HuH-7 (cell line): ENCODE measurements around the gene DMP1.

Experiments
- DNase-seq: peaks from one replicate; pipeline ENCODE4 v3.0.0; 2011; ENCODE audit warnings: low spot score

DMP1 gene, protein sequence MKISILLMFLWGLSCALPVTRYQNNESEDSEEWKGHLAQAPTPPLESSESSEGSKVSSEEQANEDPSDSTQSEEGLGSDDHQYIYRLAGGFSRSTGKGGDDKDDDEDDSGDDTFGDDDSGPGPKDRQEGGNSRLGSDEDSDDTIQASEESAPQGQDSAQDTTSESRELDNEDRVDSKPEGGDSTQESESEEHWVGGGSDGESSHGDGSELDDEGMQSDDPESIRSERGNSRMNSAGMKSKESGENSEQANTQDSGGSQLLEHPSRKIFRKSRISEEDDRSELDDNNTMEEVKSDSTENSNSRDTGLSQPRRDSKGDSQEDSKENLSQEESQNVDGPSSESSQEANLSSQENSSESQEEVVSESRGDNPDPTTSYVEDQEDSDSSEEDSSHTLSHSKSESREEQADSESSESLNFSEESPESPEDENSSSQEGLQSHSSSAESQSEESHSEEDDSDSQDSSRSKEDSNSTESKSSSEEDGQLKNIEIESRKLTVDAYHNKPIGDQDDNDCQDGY

DNA sequence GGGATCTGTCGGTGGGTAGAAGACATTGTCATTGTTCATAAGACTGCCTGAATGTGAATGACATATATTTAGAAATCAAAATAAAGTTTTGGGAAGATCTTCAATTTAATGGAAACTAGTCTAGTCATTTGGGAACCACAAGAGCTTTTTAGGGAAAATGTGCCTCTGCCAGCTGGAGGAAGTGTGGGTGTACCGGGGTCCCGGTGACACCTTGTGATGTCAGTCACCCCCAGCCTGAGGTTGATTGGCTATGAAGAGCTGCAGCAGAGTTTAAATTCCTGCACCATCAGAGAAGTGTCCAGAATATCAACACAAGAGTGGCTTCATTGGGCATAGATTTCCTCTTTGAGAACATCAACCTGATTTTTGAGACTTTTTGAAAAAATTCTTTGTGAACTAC, at the start of gene DMP1:
TSS of gene DMP1 (plus strand) at position 301 of the 400 bp plus-strand sequence. CDS start 6,213 bp downstream, outside the sequence.
- no peak for DNase-seq

DNA sequence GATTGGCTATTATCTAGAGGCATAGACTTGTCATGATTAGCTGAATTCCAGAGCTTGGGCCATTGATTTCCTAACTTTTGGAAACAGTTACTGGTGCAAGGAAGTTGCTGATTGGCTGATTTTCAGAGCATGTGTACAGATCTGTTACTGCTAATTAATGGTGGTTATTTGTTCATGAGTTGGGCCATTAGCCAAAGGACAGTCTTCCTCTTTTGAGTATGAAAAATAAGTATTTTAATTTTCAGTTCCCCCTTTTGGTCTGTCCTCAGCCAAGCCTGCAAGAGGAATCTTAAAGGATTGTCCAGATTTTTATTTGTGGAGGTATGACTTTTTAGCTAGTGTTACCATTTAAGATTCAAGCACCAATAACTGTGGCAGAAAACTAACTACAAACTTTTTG, 48.7 kb upstream of the DMP1 start:
- no peak for DNase-seq

DNA sequence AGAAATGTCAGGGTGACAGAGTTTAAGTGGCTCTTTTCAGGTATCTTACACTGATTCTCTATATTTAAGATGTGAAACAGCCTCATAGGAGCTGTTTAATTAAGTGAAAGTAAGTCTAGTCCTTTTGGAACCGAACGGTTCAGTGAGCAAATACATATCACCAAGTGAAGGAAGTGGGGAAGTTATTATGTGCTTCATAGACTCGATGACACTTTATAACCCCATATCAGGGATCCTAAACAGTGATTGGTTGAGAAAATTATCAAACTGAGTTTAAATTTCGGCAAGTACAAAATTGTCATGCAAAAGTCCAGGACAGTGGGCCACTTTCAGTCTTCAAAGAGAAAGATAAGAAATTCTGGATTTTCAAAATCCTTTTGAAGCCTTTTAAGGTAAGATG, 41.9 kb upstream of the DMP1 start, which contains the start of gene DSPP:
TSS of gene DSPP (plus strand) at position 301 of the 400 bp plus-strand sequence. CDS start 2,380 bp downstream, outside the sequence.
- no peak for DNase-seq

DNA sequence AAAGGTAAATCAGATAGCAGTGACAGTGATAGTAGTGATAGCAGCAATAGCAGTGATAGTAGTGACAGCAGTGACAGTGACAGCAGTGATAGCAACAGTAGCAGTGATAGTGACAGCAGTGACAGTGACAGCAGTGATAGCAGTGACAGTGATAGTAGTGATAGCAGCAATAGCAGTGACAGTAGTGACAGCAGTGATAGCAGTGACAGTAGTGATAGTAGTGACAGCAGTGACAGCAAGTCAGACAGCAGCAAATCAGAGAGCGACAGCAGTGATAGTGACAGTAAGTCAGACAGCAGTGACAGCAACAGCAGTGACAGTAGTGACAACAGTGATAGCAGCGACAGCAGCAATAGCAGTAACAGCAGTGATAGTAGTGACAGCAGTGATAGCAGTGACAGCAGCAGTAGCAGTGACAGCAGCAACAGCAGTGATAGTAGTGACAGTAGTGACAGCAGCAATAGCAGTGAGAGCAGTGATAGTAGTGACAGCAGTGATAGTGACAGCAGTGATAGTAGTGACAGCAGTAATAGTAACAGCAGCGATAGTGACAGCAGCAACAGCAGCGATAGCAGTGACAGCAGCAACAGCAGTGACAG, 35.7 kb upstream of the DMP1 start:
- DNase-seq, result no peak

DNA sequence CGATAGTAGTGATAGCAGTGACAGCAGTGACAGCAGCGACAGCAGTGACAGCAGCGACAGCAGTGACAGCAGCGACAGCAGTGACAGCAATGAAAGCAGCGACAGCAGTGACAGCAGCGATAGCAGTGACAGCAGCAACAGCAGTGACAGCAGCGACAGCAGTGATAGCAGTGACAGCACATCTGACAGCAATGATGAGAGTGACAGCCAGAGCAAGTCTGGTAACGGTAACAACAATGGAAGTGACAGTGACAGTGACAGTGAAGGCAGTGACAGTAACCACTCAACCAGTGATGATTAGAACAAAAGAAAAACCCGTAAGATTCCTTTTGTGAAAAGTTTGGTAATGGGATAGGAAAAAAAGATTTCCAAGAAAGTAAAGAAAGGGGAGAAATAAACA, 33.8 kb upstream of the DMP1 start:
- DNase-seq, result no peak

DNA sequence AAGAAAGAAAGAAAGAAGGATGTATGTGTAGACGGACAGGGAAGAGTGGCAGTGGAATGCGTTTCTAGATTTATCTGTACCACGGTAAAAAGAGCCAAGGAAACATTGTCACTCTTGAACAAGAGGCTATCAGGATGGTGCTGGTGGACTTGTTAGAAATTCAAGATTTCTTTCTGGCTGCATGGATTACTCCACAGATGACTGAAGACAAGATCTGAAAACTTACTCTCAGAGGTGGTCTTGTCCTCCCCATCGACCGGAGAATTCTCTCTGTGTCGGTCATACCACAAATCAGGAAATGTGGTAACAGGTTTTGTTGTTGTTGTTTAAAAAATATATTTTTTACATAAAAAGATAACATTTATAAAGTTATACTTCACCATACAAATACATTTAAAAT, 30.0 kb upstream of the DMP1 start:
- no peak for DNase-seq

DNA sequence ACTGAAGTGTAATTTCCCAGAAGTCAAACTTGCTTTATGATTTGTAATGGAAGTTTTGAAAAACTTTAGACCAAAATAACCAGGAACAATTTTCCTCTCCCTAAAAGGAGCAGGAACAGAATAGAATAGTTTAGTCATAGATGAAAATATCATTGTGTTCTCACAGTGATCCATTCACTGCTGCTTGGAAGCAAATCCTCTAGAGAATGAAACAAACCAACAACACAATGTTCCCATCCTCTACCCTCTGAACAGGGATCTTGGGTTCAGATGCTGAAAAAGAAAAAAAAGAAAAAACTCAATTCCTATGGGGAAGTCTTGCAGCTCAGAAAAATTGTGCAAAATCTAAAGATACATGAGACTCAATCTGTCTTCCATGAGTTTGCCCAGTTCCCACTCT, 29.6 kb upstream of the DMP1 start:
- DNase-seq, result no peak

DNA sequence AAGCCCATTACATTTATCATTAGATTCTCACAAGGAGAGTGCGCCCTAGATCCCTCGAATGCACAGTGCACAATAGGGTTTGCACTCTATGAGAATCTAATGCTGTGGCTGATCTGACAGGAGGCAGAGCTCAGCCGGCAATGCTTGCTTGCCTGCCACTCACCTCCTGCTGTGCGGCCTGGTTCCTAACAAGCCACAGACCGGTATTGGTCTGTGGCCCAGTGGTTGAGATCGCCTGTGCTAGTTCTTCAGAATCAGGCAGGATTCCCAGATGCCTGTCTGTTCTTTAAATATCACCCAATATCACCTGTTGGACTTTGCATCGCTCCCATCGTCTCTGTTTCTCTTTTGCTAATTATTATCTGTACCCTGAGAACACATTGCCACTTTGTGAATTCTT, 27.8 kb upstream of the DMP1 start:
- no peak for DNase-seq

DNA sequence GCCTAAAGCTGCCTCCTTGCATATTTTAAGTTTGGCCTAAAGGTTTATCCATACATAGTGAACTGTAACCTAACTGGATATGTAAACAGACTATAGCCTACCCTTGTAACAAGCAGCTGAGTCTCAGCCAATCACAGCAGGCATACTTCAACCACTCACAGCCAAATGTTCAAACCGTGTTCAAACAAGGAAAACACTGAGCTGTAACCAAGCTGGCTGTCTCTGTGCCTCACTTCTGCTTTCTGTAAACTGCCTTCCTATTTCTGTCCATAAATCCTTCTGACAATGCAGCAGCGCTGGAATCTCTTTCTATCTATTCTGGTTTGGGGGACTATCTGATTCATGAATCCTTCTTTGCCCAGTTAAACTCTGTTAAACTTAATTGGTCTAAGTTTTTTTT, 25.4 kb upstream of the DMP1 start:
- no peak for DNase-seq

DNA sequence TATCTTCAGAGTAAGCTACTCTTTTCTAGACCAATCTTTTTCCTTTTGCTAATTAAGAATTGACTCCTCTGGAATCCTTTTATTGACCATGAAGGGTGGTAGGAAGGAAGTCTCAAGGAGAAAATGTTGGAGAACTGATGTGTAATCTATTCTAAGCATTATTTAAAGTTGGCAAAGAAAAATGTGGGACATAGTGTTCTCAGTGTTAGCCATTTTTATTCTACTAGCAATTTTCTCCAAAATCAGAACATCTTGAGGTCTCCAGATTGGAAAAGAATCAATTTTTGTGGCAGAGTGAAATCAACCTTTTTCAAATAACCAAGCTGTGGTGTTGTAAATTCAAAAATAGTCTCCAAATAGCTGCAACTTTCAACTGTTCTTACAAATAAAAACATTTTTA, 18.4 kb upstream of the DMP1 start:
- no peak for DNase-seq

DNA sequence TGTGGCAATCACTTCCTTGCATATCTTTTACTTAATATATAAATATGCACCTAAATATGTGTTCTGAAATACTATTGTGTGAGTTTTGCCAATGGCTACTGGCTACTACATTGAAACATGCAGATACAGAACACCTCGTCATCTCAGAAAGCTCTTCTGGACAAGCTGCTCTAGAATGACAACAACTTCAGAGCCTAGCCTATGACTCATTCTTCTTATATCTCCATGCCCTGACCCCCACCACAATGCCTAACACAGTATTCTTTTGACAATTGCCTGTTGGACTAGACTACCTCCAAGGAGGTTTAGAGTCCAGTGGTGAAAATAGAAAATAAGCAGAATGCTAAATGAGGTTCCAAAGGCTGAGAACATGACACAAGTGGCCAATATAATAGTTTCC, 17.6 kb upstream of the DMP1 start:
- DNase-seq, result no peak

DNA sequence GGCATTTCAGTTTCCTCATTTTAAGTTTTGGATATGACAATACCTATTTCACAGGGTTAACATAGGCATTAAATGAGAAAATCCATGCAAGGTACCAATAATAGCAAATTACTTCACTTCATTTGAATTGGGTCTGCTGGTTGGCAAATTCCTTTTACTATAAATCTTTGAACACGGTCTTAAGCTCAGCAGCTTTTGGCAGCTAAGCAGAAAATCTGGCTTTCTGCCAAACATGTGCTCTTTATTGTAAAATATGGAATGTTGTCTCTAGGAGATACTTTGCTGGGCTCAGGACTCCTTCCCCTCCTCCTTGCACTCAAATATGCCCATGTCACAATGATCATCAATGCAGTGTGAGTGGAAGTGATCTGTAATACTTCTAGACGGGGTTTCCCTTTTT, 16.8 kb upstream of the DMP1 start:
- DNase-seq, result no peak

DNA sequence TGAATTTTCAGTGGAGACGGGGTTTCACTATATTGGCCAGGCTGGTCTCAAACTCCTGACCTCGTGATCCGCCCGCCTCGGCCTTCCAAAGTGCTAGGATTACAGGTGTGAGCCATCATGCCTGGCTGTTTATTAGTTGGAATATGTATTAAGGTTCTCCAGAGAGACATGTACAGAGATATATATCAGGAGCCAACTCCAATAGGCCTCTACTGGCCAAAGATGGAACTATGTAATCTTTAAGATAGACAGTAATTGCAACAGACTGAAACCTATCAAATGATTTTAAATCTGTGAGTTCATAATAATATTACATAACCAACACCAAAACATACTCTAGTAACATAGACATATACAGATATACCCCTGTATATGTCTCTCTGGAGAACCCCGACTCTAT, 5.8 kb upstream of the DMP1 start:
- DNase-seq, result no peak

DNA sequence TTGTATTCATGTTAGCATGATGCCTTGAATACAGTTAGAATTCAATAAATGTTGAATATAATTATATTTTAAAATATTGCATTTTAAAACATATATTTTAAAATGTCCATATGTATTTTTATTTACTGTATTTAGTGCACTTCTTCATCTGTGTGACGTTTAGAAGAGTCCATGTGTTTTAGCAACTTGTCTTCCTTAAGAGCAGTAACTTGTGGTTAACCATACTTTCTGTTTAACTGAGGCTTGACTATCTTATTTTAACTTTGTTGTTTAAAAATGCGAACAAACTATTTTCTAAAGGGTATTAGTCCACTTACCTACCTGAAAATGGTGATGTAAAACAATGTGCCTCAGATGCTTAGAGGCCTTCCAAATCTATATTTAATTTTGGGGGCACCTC, 858 bp downstream of the DMP1 start:
- no peak for DNase-seq

DNA sequence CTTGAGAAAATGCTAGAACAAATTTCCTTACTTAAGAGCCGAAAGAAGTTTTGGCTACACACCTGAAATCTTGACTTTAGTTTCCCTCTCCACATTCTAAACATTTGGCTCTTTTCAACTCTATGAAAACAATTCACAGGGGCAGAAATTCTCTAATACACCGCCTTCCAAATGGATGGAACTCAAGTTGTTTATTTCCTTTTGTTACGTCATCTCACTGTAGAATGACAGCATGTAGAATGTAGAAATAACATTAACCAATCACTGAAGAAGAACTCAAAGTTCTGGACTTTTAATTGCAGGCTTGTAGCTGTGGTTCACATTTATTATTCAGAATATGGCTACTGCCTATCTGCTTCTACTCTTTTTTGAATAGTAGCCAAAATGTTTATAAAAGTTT, 1.9 kb downstream of the DMP1 start:
- no peak for DNase-seq

DNA sequence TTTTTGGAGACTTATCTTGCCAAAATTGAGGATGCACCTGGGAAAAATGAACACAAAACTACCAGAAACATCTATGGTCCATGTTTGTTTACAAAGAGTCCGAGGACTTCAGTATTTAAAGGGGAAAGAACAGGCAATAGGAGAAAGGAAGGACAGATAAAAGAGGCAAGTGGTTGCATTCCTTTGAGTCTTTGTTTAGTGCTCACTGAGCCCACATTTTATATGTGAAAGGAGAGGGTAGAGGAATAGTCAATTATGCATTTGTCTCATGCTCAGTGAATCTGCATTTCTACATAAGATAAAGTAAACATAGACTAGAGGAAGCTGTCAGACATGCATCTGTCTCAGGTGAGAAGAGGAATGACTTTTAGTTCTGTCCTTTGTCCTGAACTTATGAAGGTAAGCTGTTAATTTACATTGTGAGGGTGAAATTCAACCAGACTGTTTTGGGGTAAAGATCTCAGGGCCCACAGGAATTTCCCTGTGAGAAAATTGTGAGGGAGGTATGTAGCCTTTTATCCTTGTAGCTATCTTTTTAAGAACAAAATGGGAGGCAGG, 4.5 kb downstream of the DMP1 start:
- no peak for DNase-seq

DNA sequence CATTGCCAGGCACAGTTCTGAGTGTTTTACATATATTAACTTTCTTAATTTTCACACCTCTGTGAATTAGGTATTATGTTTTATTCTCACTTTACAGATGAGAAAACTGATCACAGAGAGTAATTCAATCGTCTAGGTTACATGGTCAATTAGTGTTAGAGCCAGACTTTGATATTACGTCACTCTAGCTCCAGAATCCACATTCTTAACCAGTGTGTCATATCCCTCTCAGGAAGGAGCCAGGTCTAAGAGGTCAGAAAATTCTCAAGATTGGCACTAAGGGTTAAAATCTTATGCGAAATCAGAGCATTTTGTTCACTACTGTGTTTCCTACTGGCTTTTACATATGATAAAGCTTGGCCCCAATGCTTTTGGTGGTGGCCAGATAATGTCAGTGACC, 7.4 kb downstream of the DMP1 start:
- DNase-seq, result no peak

DNA sequence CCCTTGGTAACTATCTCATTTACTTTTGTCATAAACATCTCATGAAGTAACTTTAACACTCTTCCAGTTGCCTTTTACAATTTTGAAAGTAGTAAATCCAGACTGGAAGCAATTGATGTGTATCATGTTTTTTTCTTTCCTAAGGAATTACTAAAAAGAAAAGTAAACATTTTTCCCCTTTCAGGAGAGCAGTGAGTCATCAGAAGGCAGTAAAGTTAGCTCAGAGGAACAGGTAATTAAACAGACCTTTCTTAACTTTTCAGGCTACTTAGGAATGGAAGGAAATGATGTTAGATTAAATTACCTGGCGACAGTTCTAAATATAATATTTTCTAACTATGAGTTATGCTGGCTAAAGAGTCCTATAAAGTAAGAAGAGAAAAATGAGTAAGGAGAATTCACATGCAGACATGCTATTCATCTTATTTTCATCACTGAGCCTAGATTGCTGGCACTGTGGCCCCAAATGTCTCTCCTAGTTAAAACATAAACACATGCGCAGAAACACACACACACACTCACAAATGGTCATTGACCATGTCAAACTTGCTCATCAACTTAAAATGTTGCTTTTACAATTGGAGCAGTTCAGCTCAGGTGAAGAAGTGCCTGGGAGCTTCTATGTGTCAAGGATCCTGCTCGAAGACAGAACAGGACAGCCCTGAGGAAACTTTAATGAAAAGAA, 9.3 kb downstream of the DMP1 start:
- no peak for DNase-seq

DNA sequence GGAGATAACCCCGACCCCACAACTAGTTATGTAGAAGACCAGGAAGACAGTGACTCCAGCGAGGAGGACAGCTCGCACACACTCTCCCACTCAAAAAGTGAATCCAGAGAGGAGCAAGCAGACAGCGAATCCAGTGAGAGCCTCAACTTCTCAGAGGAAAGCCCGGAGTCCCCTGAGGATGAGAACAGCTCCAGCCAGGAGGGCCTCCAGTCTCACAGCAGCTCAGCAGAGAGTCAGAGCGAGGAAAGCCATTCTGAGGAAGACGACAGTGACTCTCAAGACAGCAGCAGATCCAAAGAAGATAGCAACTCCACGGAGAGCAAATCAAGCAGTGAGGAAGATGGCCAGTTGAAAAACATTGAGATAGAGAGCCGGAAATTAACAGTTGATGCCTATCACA, 12.8 kb downstream of the DMP1 start:
- no peak for DNase-seq

DNA sequence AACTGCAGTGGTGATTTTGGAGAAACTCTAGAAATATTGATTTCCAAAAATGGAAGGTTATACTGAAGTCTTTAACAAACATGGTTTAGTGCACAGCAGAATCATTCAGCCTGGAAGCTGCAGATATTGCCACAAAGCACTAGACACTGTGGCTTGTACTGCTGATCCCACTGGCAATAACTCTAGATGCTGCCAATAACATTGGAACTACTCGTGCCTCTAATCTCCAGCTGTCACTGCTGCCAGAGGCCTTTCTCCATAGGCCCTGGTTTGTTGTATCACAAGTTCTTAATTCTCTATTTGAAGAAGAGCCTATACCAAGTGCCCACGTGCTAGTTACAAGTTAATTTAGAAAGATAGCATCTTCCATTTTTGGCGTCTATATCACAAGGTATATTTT, 19.3 kb downstream of the DMP1 start:
- no peak for DNase-seq

DNA sequence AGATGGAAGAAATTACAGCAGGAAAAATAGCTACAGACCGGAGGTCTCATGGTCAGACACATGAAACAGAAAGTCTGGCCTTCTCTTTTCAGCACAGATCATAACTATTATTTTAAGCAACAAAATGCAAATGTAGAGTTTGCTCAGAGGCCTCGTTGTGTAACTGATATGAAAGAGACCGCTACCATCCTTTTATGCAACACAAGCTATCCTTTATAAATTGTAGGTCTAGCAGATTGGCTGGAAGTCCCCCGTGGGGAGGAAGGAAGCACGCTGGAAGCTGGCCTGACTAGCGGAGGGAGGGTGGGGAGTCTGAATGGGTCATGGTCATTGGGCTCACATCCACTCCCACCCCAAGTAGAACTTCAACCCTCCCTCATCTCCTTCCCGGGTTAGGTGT, 27.7 kb downstream of the DMP1 start:
- DNase-seq, result no peak

DNA sequence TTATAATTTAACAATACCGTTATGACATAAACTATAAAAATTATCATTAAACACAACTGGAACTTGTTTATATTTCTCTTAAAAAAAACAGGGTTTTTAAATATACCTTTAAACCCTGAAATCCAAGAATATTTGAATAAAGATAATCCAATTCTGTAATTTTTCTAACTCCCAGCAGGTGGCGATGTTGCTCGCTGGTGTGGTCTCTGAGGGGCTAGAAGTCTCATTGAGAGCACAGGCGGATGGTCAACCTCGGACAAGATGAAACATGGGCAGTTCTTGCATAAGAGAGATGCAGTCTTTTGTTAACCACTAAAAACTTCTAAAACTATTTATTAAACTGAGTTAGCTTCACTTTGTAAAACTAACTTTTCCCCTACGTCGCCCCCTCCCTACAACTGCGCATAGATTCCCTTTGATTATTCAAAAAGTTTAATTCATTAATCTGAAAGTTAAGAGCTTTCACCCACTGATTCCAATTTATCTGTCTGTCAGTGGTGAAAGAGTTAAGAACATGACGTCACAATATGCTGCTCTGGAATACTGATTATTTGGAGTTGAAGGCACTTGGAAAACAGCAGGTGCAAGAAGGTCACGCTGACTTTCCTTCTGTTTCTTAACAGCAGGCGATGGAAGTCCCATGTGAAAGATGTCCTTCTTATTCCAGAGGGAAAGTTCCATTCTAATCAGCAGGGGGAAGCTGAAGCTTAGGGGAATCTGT, 29.5 kb downstream of the DMP1 start:
- DNase-seq, result peak; percentile 35
